H9 (cell line): ENCODE measurements around the gene ATP13A2. TPM values are rescaled to one million over a fixed set of nuclear protein-coding genes. Genes with fewer than 3 reads are reported as not detected.

ENCODE experiments used
- DNase-seq: peaks from one replicate; pipeline ENCODE4 v3.0.0-alpha.2; 2017
- H2AFZ ChIP-seq: one replicate; pipeline ENCODE4 v1.6.1; 2013; ENCODE audit warnings: mild to moderate bottlenecking, low read length, control low read depth, moderate library complexity
- H2AK5ac ChIP-seq: 2 replicates; pipeline ENCODE4 v1.6.1; 2013; ENCODE audit warnings: low read length, control low read depth, mixed read lengths; ENCODE audit not compliant: insufficient read length
- H2BK120ac ChIP-seq: one replicate; pipeline ENCODE4 v1.6.1; 2013; ENCODE audit warnings: low read depth, mild to moderate bottlenecking, low read length, control low read depth, inconsistent platforms; ENCODE audit not compliant: poor library complexity, severe bottlenecking
- H2BK12ac ChIP-seq: 2 replicates; pipeline ENCODE4 v1.6.1; 2013; ENCODE audit warnings: low read length, control low read depth, mixed read lengths, low read depth; ENCODE audit not compliant: insufficient read length
- H2BK15ac ChIP-seq: 2 replicates; pipeline ENCODE4 v1.6.1; 2013; ENCODE audit warnings: low read depth, low read length, control low read depth
- H2BK20ac ChIP-seq: one replicate; pipeline ENCODE4 v1.6.1; 2013; ENCODE audit warnings: low read depth, mild to moderate bottlenecking, low read length, control low read depth, inconsistent platforms; ENCODE audit not compliant: poor library complexity, severe bottlenecking
- H2BK5ac ChIP-seq: 2 replicates; pipeline ENCODE4 v1.6.1; 2013; ENCODE audit warnings: low read length, control low read depth, mixed read lengths; ENCODE audit not compliant: insufficient read length
- H3K14ac ChIP-seq: 2 replicates; pipeline ENCODE4 v1.6.1; 2013; ENCODE audit warnings: low read length, control low read depth; ENCODE audit not compliant: insufficient read depth
- H3K18ac ChIP-seq: 2 replicates; pipeline ENCODE4 v1.6.1; 2013; ENCODE audit warnings: low read depth, mild to moderate bottlenecking, mixed read lengths, low read length, control low read depth; ENCODE audit not compliant: insufficient read length
- H3K23ac ChIP-seq: 2 replicates; pipeline ENCODE4 v1.6.1; 2013; ENCODE audit warnings: low read length, control low read depth, mixed read lengths, low read depth; ENCODE audit not compliant: insufficient read length
- H3K23me2 ChIP-seq: 2 replicates; pipeline ENCODE4 v1.6.1; 2013; ENCODE audit warnings: low read depth, mild to moderate bottlenecking, mixed read lengths, low read length, control low read depth; ENCODE audit not compliant: insufficient read length, poor library complexity, severe bottlenecking
- H3K27ac ChIP-seq: 2 replicates; pipeline ENCODE4 v1.5.1; 2013; ENCODE audit warnings: low read length, control low read depth, mixed read lengths, low read depth; ENCODE audit not compliant: insufficient read length
- H3K27me3 ChIP-seq: 2 replicates; pipeline ENCODE4 v1.6.1; 2013; ENCODE audit warnings: low read length, control low read depth, inconsistent platforms; ENCODE audit not compliant: insufficient read depth
- H3K4ac ChIP-seq: 2 replicates; pipeline ENCODE4 v1.6.1; 2013; ENCODE audit warnings: low read depth, mild to moderate bottlenecking, control low read depth, inconsistent platforms, low read length, moderate library complexity
- H3K4me1 ChIP-seq: 2 replicates; pipeline ENCODE4 v1.6.1; 2013; ENCODE audit warnings: low read length, control low read depth, inconsistent platforms; ENCODE audit not compliant: insufficient read depth
- H3K4me2 ChIP-seq: 2 replicates; pipeline ENCODE4 v1.6.1; 2013; ENCODE audit warnings: low read length, control low read depth, mixed read lengths; ENCODE audit not compliant: insufficient read length, insufficient read depth
- H3K56ac ChIP-seq: 2 replicates; pipeline ENCODE4 v1.6.1; 2013; ENCODE audit warnings: low read depth, mild to moderate bottlenecking, mixed read lengths, low read length, control low read depth; ENCODE audit not compliant: insufficient read length
- H3K79me1 ChIP-seq: 2 replicates; pipeline ENCODE4 v1.6.1; 2013; ENCODE audit warnings: low read depth, mild to moderate bottlenecking, moderate library complexity, low read length, control low read depth, inconsistent platforms; ENCODE audit not compliant: insufficient read depth, poor library complexity, severe bottlenecking
- H3K79me2 ChIP-seq: 2 replicates; pipeline ENCODE4 v1.6.1; 2013; ENCODE audit warnings: low read length, control low read depth, inconsistent platforms; ENCODE audit not compliant: insufficient read depth
- H3K9ac ChIP-seq: 2 replicates; pipeline ENCODE4 v1.6.1; 2013; ENCODE audit warnings: low read length, control low read depth, mixed read lengths; ENCODE audit not compliant: insufficient read length; ENCODE audit errors: extremely low read depth
- H3K9me3 ChIP-seq: one replicate; pipeline ENCODE4 v1.6.1; 2013; ENCODE audit warnings: low read depth, low read length, inconsistent platforms; ENCODE audit not compliant: control insufficient read depth
- H3T11ph ChIP-seq: one replicate; pipeline ENCODE4 v1.6.1; 2013; ENCODE audit warnings: mild to moderate bottlenecking, low read length, control low read depth, inconsistent platforms
- H4K20me1 ChIP-seq: one replicate; pipeline ENCODE4 v1.6.1; 2013; ENCODE audit not compliant: control insufficient read depth, insufficient read length, insufficient read depth
- H4K5ac ChIP-seq: 2 replicates; pipeline ENCODE4 v1.6.1; 2013; ENCODE audit warnings: low read depth, mild to moderate bottlenecking, mixed read lengths, low read length, control low read depth; ENCODE audit not compliant: insufficient read length
- H4K8ac ChIP-seq: replicated peaks from 2 replicates; pipeline ENCODE4 v1.6.1; 2013; ENCODE audit warnings: low read length, control low read depth, mixed read lengths, low read depth; ENCODE audit not compliant: insufficient read length
- H4K91ac ChIP-seq: 2 replicates; pipeline ENCODE4 v1.6.1; 2013; ENCODE audit warnings: low read depth, mild to moderate bottlenecking, moderate library complexity, mixed read lengths, low read length, control low read depth; ENCODE audit not compliant: insufficient read length
- H3K27ac Mint-ChIP-seq, 3 experiments: 2 replicates in 2 of 3; 3 replicates in 1 of 3; pipeline ENCODE4 v1.8.0; 2020 to 2021; ENCODE audit warnings: mixed read lengths in 3 of 3, mild to moderate bottlenecking in 1 of 3, moderate library complexity in 1 of 3
- H3K27me3 Mint-ChIP-seq: 2 replicates; pipeline ENCODE4 v1.8.0; 2021; ENCODE audit warnings: low read depth, mild to moderate bottlenecking, moderate library complexity, mixed read lengths
- H3K36me3 Mint-ChIP-seq, 3 experiments: 2 replicates in 2 of 3; 3 replicates in 1 of 3; pipeline ENCODE4 v1.8.0; 2020 to 2021; ENCODE audit warnings: low read depth in 3 of 3, mixed read lengths in 3 of 3; ENCODE audit not compliant: insufficient read depth in 1 of 3
- H3K4me1 Mint-ChIP-seq, 2 experiments: 2 replicates each; pipeline ENCODE4 v1.8.0; 2020; ENCODE audit warnings: mixed read lengths in 2 of 2
- H3K4me3 Mint-ChIP-seq, 2 experiments: 2 replicates in 1 of 2; 3 replicates in 1 of 2; pipeline ENCODE4 v1.8.0; 2020 to 2021; ENCODE audit warnings: mild to moderate bottlenecking in 2 of 2, mixed read lengths in 2 of 2, moderate library complexity in 1 of 2
- H3K9me3 Mint-ChIP-seq, 2 experiments: 2 replicates in 1 of 2; 3 replicates in 1 of 2; pipeline ENCODE4 v1.8.0; 2020; ENCODE audit warnings: mild to moderate bottlenecking in 2 of 2, mixed read lengths in 2 of 2, moderate library complexity in 1 of 2
- WGBS: extraction: QIAGEN DNeasy Blood & Tissue Kit; methylation state at CpG from one replicate; pipeline ENCODE4 v1.1.7; 2013; ENCODE audit warnings: missing lambda C conversion rate, low lambda C conversion rate, mixed read lengths; ENCODE audit not compliant: insufficient read length; ENCODE audit errors: extremely low coverage; 5-methylcytosine and 5-hydroxymethylcytosine counted together
- total RNA-seq: library from RNA; stranded (reverse); gene quantifications from 2 replicates; pipeline ENCODE4 v1.2.1, GENCODE V29; 2021
- TF ChIP-seq, protein P1 (sequence below): fragments of 200-600 bp; sonication (generic); conservative IDR thresholded peaks from 3 replicates; pipeline ENCODE4 v1.8.0; 2021; ENCODE audit warnings: antibody characterized with exemption, mild to moderate bottlenecking

ATP13A2 gene
- total RNA-seq, 1 experiment from 2014 or later = 53.6 TPM

DNA sequence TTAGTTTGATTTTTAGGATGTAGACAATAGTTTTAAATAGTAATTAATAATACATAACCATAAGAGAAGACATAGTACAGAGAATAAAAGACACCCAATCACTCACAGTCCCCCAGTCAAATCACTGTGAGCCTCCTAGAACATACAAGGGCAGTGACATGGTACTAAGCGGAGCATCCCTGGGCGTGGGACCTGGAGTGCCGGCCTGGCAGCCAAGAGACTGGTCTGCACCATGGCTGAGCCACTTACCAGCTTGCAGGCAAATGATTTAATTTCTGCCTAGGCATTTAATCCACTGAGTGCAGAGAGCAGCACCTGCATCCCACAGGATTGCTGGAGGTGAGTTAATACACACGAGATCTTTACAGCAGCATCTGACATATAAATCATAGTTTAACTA lies 21.8 kb upstream of the ATP13A2 start:
- no peaks in the 10 kb centered on the region for H3K27me3 ChIP-seq
- H2BK5ac ChIP-seq = no peak overlapping the region
- H3K18ac ChIP-seq = no peak overlapping the region
- no peaks in the 10 kb centered on the region for H3K4me1 ChIP-seq
- no peak overlapping the region for H3K14ac ChIP-seq
- Mint-ChIP-seq H3K27ac (no peak overlapping the region), H3K27me3 (no peaks in the 10 kb centered on the region), H3K4me3 (no peak overlapping the region), H3K9me3 (no peaks in the 10 kb centered on the region), H3K4me1 (peaks cover 0 to 4% of the 10 kb centered on the region in 2 experiments; a peak in 2 of 4 replicates), H3K36me3 (peaks cover 6 to 40% (median 21%) of the 10 kb centered on the region in 3 experiments; a peak in 6 of 7 replicates)
- no peak overlapping the region for H2BK12ac ChIP-seq
- no peaks in the 10 kb centered on the region for H3K23me2 ChIP-seq
- H2AK5ac ChIP-seq = no peak overlapping the region
- H3K4me2 ChIP-seq = no peak overlapping the region
- no peak overlapping the region for H4K8ac ChIP-seq
- no peak overlapping the region for H4K91ac ChIP-seq
- H4K5ac ChIP-seq = no peak overlapping the region
- no peaks in the 10 kb centered on the region for H4K20me1 ChIP-seq
- no peak overlapping the region for H2AFZ ChIP-seq
- H2BK15ac ChIP-seq = no peak overlapping the region
- no peaks in the 10 kb centered on the region for H3K9me3 ChIP-seq
- no peak overlapping the region for H3K9ac ChIP-seq
- no peak overlapping the region for H3K4ac ChIP-seq
- no peak overlapping the region for H3K56ac ChIP-seq
- H3T11ph ChIP-seq = no peak overlapping the region
- TF ChIP-seq, protein P1, sequence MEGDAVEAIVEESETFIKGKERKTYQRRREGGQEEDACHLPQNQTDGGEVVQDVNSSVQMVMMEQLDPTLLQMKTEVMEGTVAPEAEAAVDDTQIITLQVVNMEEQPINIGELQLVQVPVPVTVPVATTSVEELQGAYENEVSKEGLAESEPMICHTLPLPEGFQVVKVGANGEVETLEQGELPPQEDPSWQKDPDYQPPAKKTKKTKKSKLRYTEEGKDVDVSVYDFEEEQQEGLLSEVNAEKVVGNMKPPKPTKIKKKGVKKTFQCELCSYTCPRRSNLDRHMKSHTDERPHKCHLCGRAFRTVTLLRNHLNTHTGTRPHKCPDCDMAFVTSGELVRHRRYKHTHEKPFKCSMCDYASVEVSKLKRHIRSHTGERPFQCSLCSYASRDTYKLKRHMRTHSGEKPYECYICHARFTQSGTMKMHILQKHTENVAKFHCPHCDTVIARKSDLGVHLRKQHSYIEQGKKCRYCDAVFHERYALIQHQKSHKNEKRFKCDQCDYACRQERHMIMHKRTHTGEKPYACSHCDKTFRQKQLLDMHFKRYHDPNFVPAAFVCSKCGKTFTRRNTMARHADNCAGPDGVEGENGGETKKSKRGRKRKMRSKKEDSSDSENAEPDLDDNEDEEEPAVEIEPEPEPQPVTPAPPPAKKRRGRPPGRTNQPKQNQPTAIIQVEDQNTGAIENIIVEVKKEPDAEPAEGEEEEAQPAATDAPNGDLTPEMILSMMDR = no peak
- H3K79me2 ChIP-seq = no peaks in the 10 kb centered on the region
- no peak overlapping the region for H3K23ac ChIP-seq
- no peak overlapping the region for H2BK120ac ChIP-seq
- no CpG with 5 or more reads among the region's 4 CpGs for WGBS
- H3K79me1 ChIP-seq = no peaks in the 10 kb centered on the region
- no peak for DNase-seq
- no peak overlapping the region for H2BK20ac ChIP-seq
- no peak overlapping the region for H3K27ac ChIP-seq
